ENCODE data around the gene EEA1. TPM values are rescaled to one million over a fixed set of nuclear protein-coding genes. Genes with fewer than 3 reads are reported as not detected.
"Not testable (repeated sequence)": the region's sequence is repeated elsewhere in the genome, so short reads cannot be mapped to it uniquely, and the experiment has no call there.

Gene EEA1
- total RNA-seq, 3 donors from 2014 or later: 34.2 to 35.8 (median 34.6) TPM

GRCh38 chr12:92756898-92757596 is 172.0 kb downstream of the EEA1 start:
- H3K9me3 ChIP-seq: no peaks in the 10 kb centered on the region
- no peaks in the 10 kb centered on the region for H3K4me1 ChIP-seq (ENCODE audit: low read depth)
- H3K4me3 ChIP-seq: no peak overlapping the region
- DNase-seq (no peak), ATAC-seq (no peak)
- TF ChIP-seq CTCF (IDR thresholded peaks at IDR 0.05): no peak
- intact Hi-C loops (cut with DNase I, micrococcal nuclease): no loop called here
- H3K36me3 ChIP-seq (ENCODE audit: low read depth): no peaks in the 10 kb centered on the region

- no peak for TF ChIP-seq CTCF (IDR thresholded peaks at IDR 0.05)
- H3K4me3 ChIP-seq: no peak overlapping the region
- ATAC-seq (no peak), DNase-seq (no peak)
- H3K36me3 ChIP-seq (ENCODE audit: low read depth): no peaks in the 10 kb centered on the region
- H3K4me1 ChIP-seq (ENCODE audit: low read depth): no peaks in the 10 kb centered on the region
- no peaks in the 10 kb centered on the region for H3K9me3 ChIP-seq
- intact Hi-C loops (cut with DNase I, micrococcal nuclease): no loop called here
Measured at GRCh38 chr12:92753976-92754885, 174.9 kb downstream of the EEA1 start.

- H3K36me3 ChIP-seq (ENCODE audit: low read depth); H3K9me3 ChIP-seq; ATAC-seq; H3K4me1 ChIP-seq (ENCODE audit: low read depth); H3K4me3 ChIP-seq; DNase-seq; intact Hi-C loops (cut with DNase I, micrococcal nuclease): not testable (repeated sequence)
Measured at GRCh38 chr12:92749691-92750090, 179.4 kb downstream of the EEA1 start.

GRCh38 chr12:92747151-92747550 is 181.9 kb downstream of the EEA1 start:
- Histone ChIP-seq H3K4me1 (ENCODE audit: low read depth) (no peaks in the 10 kb centered on the region), H3K9me3 (no peaks in the 10 kb centered on the region), H3K4me3 (no peak overlapping the region), H3K36me3 (ENCODE audit: low read depth) (no peaks in the 10 kb centered on the region)
- intact Hi-C loops (cut with DNase I, micrococcal nuclease): no loop called here
- DNase-seq (no peak), ATAC-seq (no peak)
- no peak for TF ChIP-seq CTCF (IDR thresholded peaks at IDR 0.05)

GRCh38 chr12:92745856-92746550 is 183.1 kb downstream of the EEA1 start:
- Histone ChIP-seq H3K9me3 (no peaks in the 10 kb centered on the region), H3K4me3 (no peak overlapping the region), H3K4me1 (ENCODE audit: low read depth) (no peaks in the 10 kb centered on the region), H3K36me3 (ENCODE audit: low read depth) (no peaks in the 10 kb centered on the region)
- intact Hi-C loops (cut with DNase I, micrococcal nuclease): no loop called here
- ATAC-seq: peak; percentile 61
- no peak for TF ChIP-seq CTCF (IDR thresholded peaks at IDR 0.05)
- DNase-seq: peak; percentile 34 to 68 (median 40)
